Mucosa of descending colon (tissue), 3 donors: ENCODE measurements around the gene C1orf74. TPM values are rescaled to one million over a fixed set of nuclear protein-coding genes. Genes with fewer than 3 reads are reported as not detected.

Experiments
- ATAC-seq: fragments of 200-7000 bp; cut with Tn5 transposase; one replicate; pipeline ENCODE4 v1.9.1; 2020; ENCODE audit warnings: mild to moderate bottlenecking, moderate library complexity
- DNase-seq, 3 donors: peaks; one replicate each; pipeline ENCODE4 v3.0.0-alpha.2; 2020
- H3K36me3 ChIP-seq: fragments of 200-600 bp; one replicate; pipeline ENCODE4 v1.8.0; 2021; ENCODE audit warnings: low read depth, mild to moderate bottlenecking
- H3K4me1 ChIP-seq: fragments of 200-600 bp; one replicate; pipeline ENCODE4 v1.8.0; 2021; ENCODE audit warnings: low read depth, mild to moderate bottlenecking
- H3K4me3 ChIP-seq: fragments of 200-600 bp; one replicate; pipeline ENCODE4 v1.8.0; 2021; ENCODE audit warnings: mild to moderate bottlenecking
- H3K9me3 ChIP-seq: fragments of 200-600 bp; one replicate; pipeline ENCODE4 v1.8.0; 2021; ENCODE audit warnings: mild to moderate bottlenecking
- intact Hi-C, 2 donors: fragments of 100-400 bp; cut with DNase I in 1 of 2; cut with micrococcal nuclease in 1 of 2; formaldehyde crosslinking; loops; one replicate each; pipeline versions ENCODE4 v1.11.0 to v1.11.1; 2022; cut with DNase I, micrococcal nuclease
- long read RNA-seq, 2 donors: library from polyadenylated mRNA; unstranded; transcript quantifications; one replicate each; pipeline ENCODE4 v2.0.0, GENCODE V29; 2019 to 2021
- total RNA-seq, 3 donors: library from RNA; stranded (reverse); fragmentation: NEBNext Ultra II Directional in 2 of 3; extraction: Animal tissue kit (Norgen Biotek cat#: 25700) in 2 of 3; gene quantifications; one replicate each; pipeline versions ENCODE4 v1.2.1 to v1.2.4, GENCODE V29; 2021 to 2023
- TF ChIP-seq, protein P1 (sequence below): fragments of 200-600 bp; IDR thresholded peaks from one replicate; pipeline ENCODE4 v1.8.0; 2022; ENCODE audit warnings: antibody characterized with exemption, mild to moderate bottlenecking
- donor health status: DM: no; HTN: no; CAD: no; lungs with moderate emphysema.
- donor health status: DM: no; HTN: no; CAD: no.
- donor health status: DM: no; HTN: yes; CAD: no.

Gene C1orf74
- 1 to 10 TPM; 1.9 to 3.4 (median 2.7) TPM for total RNA-seq
- long read RNA-seq, donor 1 = 0 reads
- long read RNA-seq, donor 2, full-length matches to known transcripts = 1 of 1 reads
- long read RNA-seq, donor 2, partial matches to known transcripts = 0 of 1 reads
- long read RNA-seq, donor 2, other reads (novel, unspliced or antisense) = 0 of 1 reads

DNA sequence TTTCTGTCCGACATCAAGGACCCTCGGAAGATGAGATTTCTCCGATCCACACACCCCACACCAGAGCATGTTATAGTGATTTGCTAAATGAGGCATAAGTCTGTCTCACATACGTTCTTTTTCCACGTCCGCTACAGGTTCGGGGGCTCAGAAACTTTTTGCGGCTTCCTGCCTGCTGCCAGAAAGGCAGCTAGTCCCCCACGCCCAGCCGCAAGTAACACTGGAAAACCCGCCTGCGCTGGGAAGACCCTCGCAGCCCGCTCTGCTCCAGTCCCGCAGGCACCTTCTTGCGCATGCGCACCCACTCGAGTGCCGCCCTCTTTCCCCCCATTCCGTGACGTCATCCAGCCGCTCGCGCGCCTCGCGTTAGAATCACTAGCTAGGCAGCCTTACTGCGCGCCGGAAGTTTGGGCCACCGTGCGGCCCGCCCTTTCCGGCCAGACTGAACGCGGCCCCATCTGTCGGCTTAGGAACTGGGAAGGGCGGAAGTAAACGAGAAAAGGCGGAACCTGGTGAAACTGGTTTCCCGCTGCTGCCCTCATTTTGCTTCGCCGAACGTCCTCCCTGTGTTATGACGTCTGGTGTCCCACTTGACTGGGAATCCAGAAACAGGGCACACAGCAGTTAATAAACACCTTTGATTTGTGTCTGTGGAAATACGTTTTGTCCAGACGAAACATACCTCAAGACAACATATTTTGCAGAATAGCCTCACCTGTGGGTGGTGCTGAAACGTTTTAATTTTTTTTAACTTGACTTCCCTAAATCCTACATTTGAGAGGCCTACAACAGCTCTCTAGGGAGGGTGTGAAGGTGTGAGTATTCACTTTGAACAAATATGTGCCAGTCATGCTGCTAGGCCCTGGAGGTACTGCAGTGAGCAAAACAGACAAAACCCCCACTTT lies at the start of gene C1orf74:
C1orf74 (minus strand) TSS at position 295 of the 905 bp plus-strand sequence. CDS start 925 bp downstream, outside the sequence.
- H3K4me3 ChIP-seq = peak within 1 kb of the TSS; percentile 33
- peaks cover 11% of the 10 kb centered on the region for H3K4me1 ChIP-seq
- intact Hi-C loops = no loop called here
- TF ChIP-seq, protein P1, sequence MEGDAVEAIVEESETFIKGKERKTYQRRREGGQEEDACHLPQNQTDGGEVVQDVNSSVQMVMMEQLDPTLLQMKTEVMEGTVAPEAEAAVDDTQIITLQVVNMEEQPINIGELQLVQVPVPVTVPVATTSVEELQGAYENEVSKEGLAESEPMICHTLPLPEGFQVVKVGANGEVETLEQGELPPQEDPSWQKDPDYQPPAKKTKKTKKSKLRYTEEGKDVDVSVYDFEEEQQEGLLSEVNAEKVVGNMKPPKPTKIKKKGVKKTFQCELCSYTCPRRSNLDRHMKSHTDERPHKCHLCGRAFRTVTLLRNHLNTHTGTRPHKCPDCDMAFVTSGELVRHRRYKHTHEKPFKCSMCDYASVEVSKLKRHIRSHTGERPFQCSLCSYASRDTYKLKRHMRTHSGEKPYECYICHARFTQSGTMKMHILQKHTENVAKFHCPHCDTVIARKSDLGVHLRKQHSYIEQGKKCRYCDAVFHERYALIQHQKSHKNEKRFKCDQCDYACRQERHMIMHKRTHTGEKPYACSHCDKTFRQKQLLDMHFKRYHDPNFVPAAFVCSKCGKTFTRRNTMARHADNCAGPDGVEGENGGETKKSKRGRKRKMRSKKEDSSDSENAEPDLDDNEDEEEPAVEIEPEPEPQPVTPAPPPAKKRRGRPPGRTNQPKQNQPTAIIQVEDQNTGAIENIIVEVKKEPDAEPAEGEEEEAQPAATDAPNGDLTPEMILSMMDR = no peak
- H3K9me3 ChIP-seq = no peaks in the 10 kb centered on the region
- no peaks in the 10 kb centered on the region for H3K36me3 ChIP-seq
- ATAC-seq = peak; percentile 97
- DNase-seq = peak; percentile 99 to 100 (median 99)

DNA sequence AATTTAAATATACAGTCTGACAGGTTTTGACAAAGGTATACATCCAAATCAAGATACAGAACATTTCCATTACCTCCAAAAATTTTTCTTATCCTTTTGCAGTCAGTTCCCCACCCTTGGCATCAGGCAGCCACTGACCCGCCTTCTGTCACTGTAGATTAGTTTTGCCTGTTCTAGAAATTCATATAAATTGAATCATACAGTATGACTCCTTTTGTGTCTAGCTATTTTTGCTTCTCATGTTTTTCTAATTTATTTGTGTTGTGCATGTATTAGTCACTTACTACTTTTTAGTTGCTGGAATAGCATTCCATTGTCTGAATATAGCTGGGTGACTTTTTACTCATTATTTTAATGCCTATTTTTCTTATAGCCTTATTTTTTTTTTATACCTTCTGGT lies 47.3 kb upstream of the C1orf74 start:
- TF ChIP-seq, protein P1 = no peak
- DNase-seq (no peak), ATAC-seq (no peak)
- no peak overlapping the region for H3K4me3 ChIP-seq
- intact Hi-C loops = no loop called here
- peaks cover 15% of the 10 kb centered on the region for H3K4me1 ChIP-seq
- H3K9me3 ChIP-seq = no peaks in the 10 kb centered on the region
- no peaks in the 10 kb centered on the region for H3K36me3 ChIP-seq

DNA sequence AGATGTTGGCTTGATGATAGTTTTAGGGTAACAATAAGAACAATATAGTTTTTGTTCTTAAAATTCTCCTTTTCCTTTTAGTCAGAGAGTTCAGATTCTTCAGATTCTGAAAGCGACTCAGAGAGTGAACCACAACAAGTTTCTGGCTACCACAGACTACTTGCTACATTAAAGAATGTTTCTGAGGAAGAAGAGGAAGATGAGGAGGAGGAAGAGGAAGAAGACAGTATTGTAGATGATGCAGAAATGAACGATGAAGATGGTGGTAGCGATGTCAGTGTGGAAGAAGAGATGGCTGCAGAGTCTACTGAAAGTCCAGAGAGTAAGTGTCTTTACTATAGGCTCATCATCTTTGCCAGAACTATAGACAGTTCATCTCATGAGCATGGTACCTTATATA lies 46.4 kb upstream of the C1orf74 start:
- H3K4me1 ChIP-seq = peaks cover 15% of the 10 kb centered on the region
- H3K4me3 ChIP-seq = no peak overlapping the region
- intact Hi-C loops = no loop called here
- ATAC-seq = no peak
- H3K9me3 ChIP-seq = no peaks in the 10 kb centered on the region
- H3K36me3 ChIP-seq = no peaks in the 10 kb centered on the region
- no peak for DNase-seq
- TF ChIP-seq, protein P1 = no peak

GRCh38 chr1:209829716-209830115 lies 45.4 kb upstream of the C1orf74 start:
- ATAC-seq (no peak), DNase-seq (no peak)
- Histone ChIP-seq H3K4me3 (no peak overlapping the region), H3K9me3 (no peaks in the 10 kb centered on the region), H3K36me3 (no peaks in the 10 kb centered on the region), H3K4me1 (peaks cover 15% of the 10 kb centered on the region)
- intact Hi-C loops = no loop called here
- TF ChIP-seq, protein P1 = no peak

DNA sequence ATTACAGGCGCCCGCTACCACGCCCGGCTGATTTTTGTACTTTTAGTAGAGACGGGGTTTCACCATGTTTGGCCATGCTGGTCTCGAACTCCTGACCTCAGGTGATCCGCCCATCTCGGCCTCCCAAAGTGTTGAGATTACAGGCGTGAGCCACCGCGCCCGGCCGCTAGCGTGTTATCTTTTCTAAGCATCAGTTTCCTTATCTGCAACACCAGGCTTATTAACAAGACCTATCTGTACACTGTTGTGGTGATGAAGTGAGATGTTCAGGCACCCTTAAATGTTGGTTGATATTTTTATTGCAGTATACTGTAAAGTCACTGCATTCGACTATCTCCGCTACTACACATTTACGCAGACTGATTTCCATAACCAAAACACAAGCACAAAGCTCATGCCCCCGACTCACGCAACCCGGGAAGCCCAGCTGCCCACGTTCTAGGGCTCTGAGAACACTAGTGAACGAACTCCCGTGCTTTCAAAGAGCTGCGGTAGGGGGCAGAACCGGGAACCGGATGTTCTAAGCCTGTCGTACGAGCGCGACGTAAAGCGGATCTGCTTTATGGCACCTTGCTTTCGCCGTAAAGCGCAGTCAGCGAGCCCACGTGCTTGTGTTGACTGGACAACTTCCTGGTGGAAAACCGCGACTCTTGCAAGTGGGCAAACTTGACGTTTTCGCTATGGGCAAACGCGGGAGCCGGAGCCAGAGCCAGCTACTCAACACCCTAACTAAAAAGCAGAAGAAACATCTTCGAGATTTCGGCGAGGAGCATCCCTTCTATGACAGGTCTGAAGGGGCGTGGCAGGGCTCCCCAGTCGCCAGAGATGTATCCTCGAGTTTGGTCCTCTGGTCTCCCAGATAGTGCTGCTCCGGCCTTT lies 43.3 kb upstream of the C1orf74 start, which contains the start of gene UTP25:
UTP25 (plus strand) TSS at position 589 of the 879 bp plus-strand sequence; CDS start at position 681, 92 bp downstream.
- peaks cover 25% of the 10 kb centered on the region for H3K4me1 ChIP-seq
- peak; percentile 95 to 98 (median 95) for DNase-seq
- peak; percentile 94 for ATAC-seq
- H3K36me3 ChIP-seq = no peaks in the 10 kb centered on the region
- intact Hi-C loops = no loop called here
- TF ChIP-seq, protein P1 = peak; percentile 83
- peak within 1 kb of the TSS; percentile 36 for H3K4me3 ChIP-seq
- H3K9me3 ChIP-seq = no peaks in the 10 kb centered on the region
